HepG2 (cell line): ENCODE results near the gene TSGA10IP. TPM values are rescaled to one million over a fixed set of nuclear protein-coding genes. Genes with fewer than 3 reads are reported as not detected.
A peak's percentile ranks its signal among the peaks of the same experiment; 100 is the strongest.

ENCODE experiments used
- CBFB ChIP-seq: sonication (generic); formaldehyde crosslinking; IDR thresholded peaks from 2 replicates; pipeline ENCODE4 v1.4.0; 2020; ENCODE audit warnings: missing genetic modification reagents
- CEBPG ChIP-seq: IDR thresholded peaks from 2 replicates; pipeline ENCODE4 v1.6.1; 2016
- CHD2 ChIP-seq: IDR thresholded peaks from 2 replicates; pipeline ENCODE4 v1.6.1; 2011; ENCODE audit warnings: low read depth, low read length, improper control_type of control experiment
- FOXK1 ChIP-seq: sonication (generic); formaldehyde crosslinking; IDR thresholded peaks from 2 replicates; pipeline ENCODE4 v1.4.0; 2020; ENCODE audit warnings: low read depth, missing genetic modification reagents, borderline replicate concordance
- HNRNPLL ChIP-seq: fragments of 200-400 bp; formaldehyde crosslinking; IDR thresholded peaks from 2 replicates; pipeline ENCODE4 v1.6.1; 2017; ENCODE audit warnings: mild to moderate bottlenecking, low read depth, low read length; ENCODE audit not compliant: poor library complexity, severe bottlenecking
- MED8 ChIP-seq: sonication (generic); formaldehyde crosslinking; IDR thresholded peaks from 2 replicates; pipeline ENCODE4 v1.8.1; 2023; ENCODE audit warnings: mild to moderate bottlenecking, missing genetic modification reagents; ENCODE audit not compliant: insufficient replicate concordance
- NCOA2 ChIP-seq: sonication (generic); formaldehyde crosslinking; IDR thresholded peaks from 2 replicates; pipeline ENCODE4 v1.8.0; 2022; ENCODE audit warnings: inconsistent platforms
- REPIN1 ChIP-seq: sonication (generic); formaldehyde crosslinking; IDR thresholded peaks from 2 replicates; pipeline ENCODE4 v1.8.0; 2022; ENCODE audit warnings: missing genetic modification reagents, low read depth, mild to moderate bottlenecking, borderline replicate concordance
- SNAI1 ChIP-seq: sonication (generic); formaldehyde crosslinking; IDR thresholded peaks from 2 replicates; pipeline ENCODE4 v1.5.0; 2020; ENCODE audit warnings: mild to moderate bottlenecking, missing genetic modification reagents, borderline replicate concordance
- SOX6 ChIP-seq, 2 experiments: fragments of 450-650 bp in 1 of 2; sonication (generic) in 1 of 2; formaldehyde crosslinking in 1 of 2; IDR thresholded peaks; 2 replicates each; pipeline versions ENCODE4 v1.4.0 to v1.6.1; 2017 to 2020; ENCODE audit warnings: antibody characterized with exemption in 1 of 2, mild to moderate bottlenecking in 1 of 2, missing genetic modification reagents in 1 of 2
- YEATS2 ChIP-seq: sonication (generic); formaldehyde crosslinking; IDR thresholded peaks from 2 replicates; pipeline ENCODE4 v1.4.0; 2020; ENCODE audit warnings: missing genetic modification reagents, borderline replicate concordance
- ZBTB44 ChIP-seq: sonication (generic); formaldehyde crosslinking; IDR thresholded peaks from 2 replicates; pipeline ENCODE4 v1.4.0; 2020; ENCODE audit warnings: missing genetic modification reagents
- ZBTB46 ChIP-seq: sonication (generic); formaldehyde crosslinking; IDR thresholded peaks from 2 replicates; pipeline ENCODE4 v1.4.0; 2020; ENCODE audit warnings: mild to moderate bottlenecking, missing genetic modification reagents, borderline replicate concordance
- ZNF318 ChIP-seq: sonication (generic); formaldehyde crosslinking; IDR thresholded peaks from 2 replicates; pipeline ENCODE4 v1.4.0; 2020; ENCODE audit warnings: mild to moderate bottlenecking, missing genetic modification reagents
- ZNF550 ChIP-seq: sonication (generic); formaldehyde crosslinking; IDR thresholded peaks from 2 replicates; pipeline ENCODE4 v1.4.0; 2020; ENCODE audit warnings: mild to moderate bottlenecking, missing genetic modification reagents, borderline replicate concordance
- ZNF577 ChIP-seq: sonication (generic); formaldehyde crosslinking; IDR thresholded peaks from 2 replicates; pipeline ENCODE4 v1.4.0; 2020; ENCODE audit warnings: mild to moderate bottlenecking, low read depth, missing genetic modification reagents, borderline replicate concordance
- polyA plus RNA-seq, 8 experiments: library from polyadenylated mRNA; depleted of rRNA in 3 of 8; stranded (reverse) in 7 of 8; unstranded in 1 of 8; fragments of >200 nt; fragmentation: Illumina TruSeq in 4 of 8; extraction: Trizol in 4 of 8; gene quantifications; 2 replicates each; pipeline versions ENCODE4 v1.2.1 to v1.2.3, GENCODE V29; 2011 to 2016; ENCODE audit warnings: low read depth in 4 of 8, missing spikeins in 1 of 8, mixed read lengths in 1 of 8; ENCODE audit not compliant: insufficient read depth in 1 of 8
- total RNA-seq, 5 experiments: library from RNA; depleted of rRNA; stranded (reverse); fragments of >200 nt; fragmentation: Illumina TruSeq; extraction: Trizol; gene quantifications; 2 replicates each; pipeline ENCODE4 v1.2.3, GENCODE V29; 2016; ENCODE audit warnings: low read depth in 1 of 5

Gene TSGA10IP
- total and polyA plus RNA-seq, 2 of the 13 experiments (the other 11 are each of a cell fraction or from before 2014, with no cell fraction given): not detected

- TF ChIP-seq ZNF577 (CRISPR knock-in tag): no peak
- no peak for TF ChIP-seq FOXK1
- TF ChIP-seq CEBPG (CRISPR knock-in tag): 0 out of 2 replicates have a peak, but pooled peaks have one; percentile 11
- no peak for TF ChIP-seq YEATS2
- no peak for TF ChIP-seq CHD2
- peak; percentile 18 for TF ChIP-seq HNRNPLL
- TF ChIP-seq CBFB (CRISPR knock-in tag): no peak
- no peak for TF ChIP-seq ZNF318 (CRISPR knock-in tag)
- TF ChIP-seq NCOA2: peak; percentile 26; the same call in 1 of the 2 replicates
- TF ChIP-seq ZBTB46: no peak
- no peak for TF ChIP-seq REPIN1 (CRISPR knock-in tag)
- TF ChIP-seq ZNF550: no peak
- no peak for TF ChIP-seq MED8 (CRISPR knock-in tag)
- no peak for TF ChIP-seq SOX6 (IDR thresholded peaks at IDR 0.05)
- TF ChIP-seq SOX6 (CRISPR knock-in tag; IDR thresholded peaks at IDR 0.05): no peak
- no peak for TF ChIP-seq ZBTB44 (CRISPR knock-in tag)
- no peak for TF ChIP-seq SNAI1 (CRISPR knock-in tag)
Measured at GRCh38 chr11:66002648-66003225, 57.5 kb downstream of the TSGA10IP start (continued).
